H1 (cell line): ENCODE data around the gene NCAPG2. TPM values are rescaled to one million over a fixed set of nuclear protein-coding genes. Genes with fewer than 3 reads are reported as not detected.

ENCODE experiments used
- CTCF ChIA-PET: fragments of 300-600 bp; sonication (Branson Sonifier 250); formaldehyde crosslinking; loops from one replicate; lab custom pipeline; 2021; ENCODE audit not compliant: partially characterized antibody; lab: Charles Lee
- POLR2A ChIA-PET: fragments of 300-600 bp; sonication (Branson Sonifier 250); formaldehyde crosslinking; loops from one replicate; lab custom pipeline; 2021; ENCODE audit warnings: inconsistent platforms; ENCODE audit not compliant: partially characterized antibody; lab: Charles Lee
- DNase-seq, 2 experiments: peaks; one replicate each; pipeline versions ENCODE4 v3.0.0 to v3.0.0-alpha.2; 2010 to 2022; ENCODE audit warnings: low spot score in 2 of 2, low read depth in 1 of 2, mixed read lengths in 1 of 2
- FAIRE-seq: peaks from 2 replicates; lab custom pipeline; 2011; peaks lifted over from hg19 to GRCh38; lab: Jason Lieb, UNC
- H2AFZ ChIP-seq: 2 replicates; pipeline ENCODE4 v1.8.1; 2012; ENCODE audit warnings: low read length, inconsistent platforms
- H2AK5ac ChIP-seq: 2 replicates; pipeline ENCODE4 v1.6.1; 2013; ENCODE audit warnings: low read depth, low read length
- H2BK120ac ChIP-seq: replicated peaks from 2 replicates; pipeline ENCODE3; 2013; ENCODE audit warnings: low read depth, low read length, inconsistent platforms
- H2BK12ac ChIP-seq: 2 replicates; pipeline ENCODE4 v1.6.1; 2013; ENCODE audit warnings: low read depth, low read length
- H2BK15ac ChIP-seq: 2 replicates; pipeline ENCODE4 v1.6.1; 2013; ENCODE audit warnings: low read length
- H2BK20ac ChIP-seq: 2 replicates; pipeline ENCODE4 v1.6.1; 2013; ENCODE audit warnings: low read length
- H2BK5ac ChIP-seq: 2 replicates; pipeline ENCODE4 v1.6.1; 2013; ENCODE audit warnings: low read depth, low read length
- H3K14ac ChIP-seq: 2 replicates; pipeline ENCODE4 v1.6.1; 2013; ENCODE audit warnings: inconsistent platforms; ENCODE audit not compliant: insufficient read length
- H3K18ac ChIP-seq: 2 replicates; pipeline ENCODE4 v1.6.1; 2013; ENCODE audit warnings: low read length; ENCODE audit errors: extremely low read depth
- H3K23ac ChIP-seq: 2 replicates; pipeline ENCODE4 v1.6.1; 2013; ENCODE audit warnings: inconsistent platforms; ENCODE audit not compliant: insufficient read length
- H3K23me2 ChIP-seq: 2 replicates; pipeline ENCODE4 v1.6.1; 2013; ENCODE audit warnings: low read depth, low read length
- H3K27ac ChIP-seq: 2 replicates; pipeline ENCODE4 v1.6.1; 2011; ENCODE audit warnings: low read depth, low read length, inconsistent platforms
- H3K27me3 ChIP-seq, 4 experiments: replicated peaks in 1 of 4; 1 replicate in 1 of 4; 2 replicates in 3 of 4; pipeline versions ENCODE4 v1.6.1 to v1.8.1; 2011 to 2013; ENCODE audit warnings: low read length in 3 of 4, mild to moderate bottlenecking in 3 of 4, inconsistent platforms in 2 of 4, mixed read lengths in 2 of 4, moderate library complexity in 1 of 4; ENCODE audit not compliant: control insufficient read depth in 3 of 4, insufficient read depth in 3 of 4; ENCODE audit errors: extremely low read depth in 1 of 4
- H3K36me3 ChIP-seq, 4 experiments: 2 replicates each; pipeline versions ENCODE4 v1.6.1 to v1.8.1; 2011 to 2013; ENCODE audit warnings: mild to moderate bottlenecking in 4 of 4, low read length in 3 of 4, moderate library complexity in 2 of 4, control low read depth in 1 of 4, inconsistent platforms in 1 of 4; ENCODE audit not compliant: insufficient read depth in 4 of 4, control insufficient read depth in 2 of 4
- H3K4ac ChIP-seq: replicated peaks from 2 replicates; pipeline ENCODE3; 2013; ENCODE audit warnings: low read length, low read depth, mixed read lengths, inconsistent platforms; ENCODE audit not compliant: insufficient read length
- H3K4me1 ChIP-seq, 4 experiments: replicated peaks in 1 of 4; 1 replicate in 1 of 4; 2 replicates in 3 of 4; pipeline versions ENCODE4 v1.6.1 to v1.8.1; 2011 to 2013; ENCODE audit warnings: low read length in 3 of 4, inconsistent platforms in 2 of 4, mixed read lengths in 1 of 4; ENCODE audit not compliant: insufficient read depth in 4 of 4, control insufficient read depth in 3 of 4
- H3K4me2 ChIP-seq, 2 experiments: 2 replicates each; pipeline versions ENCODE4 v1.6.1 to v1.8.1; 2011 to 2013; ENCODE audit warnings: low read depth in 2 of 2, low read length in 2 of 2, control low read depth in 1 of 2, inconsistent platforms in 1 of 2, mild to moderate bottlenecking in 1 of 2; ENCODE audit not compliant: insufficient read depth in 1 of 2
- H3K4me3 ChIP-seq, 4 experiments: fragments of 200-600, 300-600 bp in 1 of 4; sonication (generic), shearing (Covaris generic), sonication (Bioruptor Twin) in 1 of 4; 2 replicates each; pipeline versions ENCODE4 v1.5.1 to v1.8.1; 2011 to 2016; ENCODE audit warnings: low read length in 4 of 4, low read depth in 3 of 4, control low read depth in 2 of 4, inconsistent platforms in 2 of 4, mild to moderate bottlenecking in 2 of 4, mixed read lengths in 1 of 4, moderate library complexity in 1 of 4; ENCODE audit not compliant: insufficient read depth in 2 of 4; ENCODE audit errors: extremely low read depth in 1 of 4
- H3K56ac ChIP-seq: replicated peaks from 2 replicates; pipeline ENCODE3; 2013; ENCODE audit warnings: low read depth, mild to moderate bottlenecking, mixed read lengths, low read length, inconsistent platforms; ENCODE audit not compliant: insufficient read length
- H3K79me1 ChIP-seq: 2 replicates; pipeline ENCODE4 v1.6.1; 2013; ENCODE audit warnings: low read depth, low read length, control low read depth
- H3K79me2 ChIP-seq, 2 experiments: 2 replicates each; pipeline versions ENCODE4 v1.6.1 to v1.8.1; 2012 to 2013; ENCODE audit warnings: low read length in 2 of 2, mild to moderate bottlenecking in 2 of 2, inconsistent platforms in 1 of 2; ENCODE audit not compliant: insufficient read depth in 2 of 2, control insufficient read depth in 1 of 2
- H3K9ac ChIP-seq, 4 experiments: replicated peaks in 1 of 4; 1 replicate in 1 of 4; 2 replicates in 3 of 4; pipeline versions ENCODE4 v1.6.1 to v1.8.1; 2011 to 2013; ENCODE audit warnings: low read depth in 3 of 4, low read length in 3 of 4, control low read depth in 2 of 4, mild to moderate bottlenecking in 2 of 4, moderate library complexity in 2 of 4, inconsistent platforms in 1 of 4; ENCODE audit errors: extremely low read depth in 1 of 4
- H3K9me3 ChIP-seq, 2 experiments: 2 replicates each; pipeline versions ENCODE4 v1.6.1 to v1.8.1; 2012 to 2013; ENCODE audit warnings: mild to moderate bottlenecking in 2 of 2, moderate library complexity in 2 of 2, control low read depth in 1 of 2, inconsistent platforms in 1 of 2, low read depth in 1 of 2, low read length in 1 of 2, mixed read lengths in 1 of 2; ENCODE audit not compliant: insufficient read depth in 2 of 2
- H4K20me1 ChIP-seq, 2 experiments: replicated peaks in 1 of 2; 2 replicates each; pipeline versions ENCODE3 to v1.8.1; 2011 to 2013; ENCODE audit warnings: inconsistent platforms in 2 of 2, low read length in 2 of 2, mild to moderate bottlenecking in 1 of 2; ENCODE audit not compliant: insufficient read depth in 2 of 2, control insufficient read depth in 1 of 2
- H4K5ac ChIP-seq: 2 replicates; pipeline ENCODE4 v1.6.1; 2013; ENCODE audit warnings: low read length, low read depth, mixed read lengths, inconsistent platforms; ENCODE audit not compliant: insufficient read length
- H4K8ac ChIP-seq: 2 replicates; pipeline ENCODE4 v1.8.0; 2013; ENCODE audit warnings: mild to moderate bottlenecking, moderate library complexity, low read length, inconsistent platforms; ENCODE audit not compliant: insufficient read depth; ENCODE audit errors: extremely low read depth
- H4K91ac ChIP-seq: replicated peaks from 2 replicates; pipeline ENCODE3; 2013; ENCODE audit warnings: low read length, mixed read lengths, inconsistent platforms; ENCODE audit not compliant: insufficient read length
- ASH2L ChIP-seq: fragments of 200-600, 300-600 bp; sonication (generic); IDR thresholded peaks from one replicate; pipeline ENCODE4 v1.7.1; 2017; ENCODE audit warnings: low read length
- CHD2 ChIP-seq: IDR thresholded peaks from 2 replicates; pipeline ENCODE4 v1.6.1; 2012; ENCODE audit warnings: low read length, improper control_type of control experiment
- EP300 ChIP-seq, 2 experiments: IDR thresholded peaks; 1 replicate in 1 of 2; 2 replicates in 1 of 2; pipeline ENCODE4 v1.6.1; 2011 to 2012; ENCODE audit warnings: low read depth in 2 of 2, low read length in 2 of 2, mild to moderate bottlenecking in 2 of 2, borderline replicate concordance in 1 of 2, inconsistent platforms in 1 of 2, moderate library complexity in 1 of 2
- KDM4A ChIP-seq: IDR thresholded peaks from one replicate; pipeline ENCODE4 v1.7.1; 2012; ENCODE audit warnings: low read depth, mild to moderate bottlenecking, moderate library complexity, low read length, inconsistent platforms; ENCODE audit not compliant: severe bottlenecking
- NRF1 ChIP-seq: IDR thresholded peaks from 2 replicates; pipeline ENCODE4 v1.6.1; 2011; ENCODE audit warnings: mild to moderate bottlenecking, low read depth, low read length, improper control_type of control experiment
- RBBP5 ChIP-seq: IDR thresholded peaks from 2 replicates; pipeline ENCODE4 v1.7.1; 2012; ENCODE audit warnings: low read depth, mild to moderate bottlenecking, inconsistent platforms, low read length, moderate library complexity, borderline replicate concordance
- SIRT6 ChIP-seq: IDR thresholded peaks from one replicate; pipeline ENCODE4 v1.7.1; 2012; ENCODE audit warnings: low read length, inconsistent platforms
- SRF ChIP-seq: IDR thresholded peaks from 2 replicates; pipeline ENCODE4 v1.6.1; 2011; ENCODE audit warnings: mild to moderate bottlenecking, low read depth, low read length, moderate library complexity
- TBP ChIP-seq: IDR thresholded peaks from 2 replicates; pipeline ENCODE4 v1.6.1; 2011; ENCODE audit warnings: low read depth, low read length, improper control_type of control experiment
- USF2 ChIP-seq: IDR thresholded peaks from 2 replicates; pipeline ENCODE4 v1.6.1; 2011; ENCODE audit warnings: low read length, improper control_type of control experiment
- ZNF274 ChIP-seq: IDR thresholded peaks from 2 replicates; pipeline ENCODE4 v1.7.0; 2012; ENCODE audit warnings: low read length, borderline replicate concordance; ENCODE audit errors: extremely low read depth
- whole genome bisulfite sequencing, 2 experiments: shearing (Covaris generic) in 1 of 2; methylation state at CpG; one replicate each; pipeline versions ENCODE4 v1.1.6 to v1.1.7; 2013 to 2015; ENCODE audit warnings: low lambda C conversion rate in 2 of 2, mixed read lengths in 2 of 2, inconsistent platforms in 1 of 2, low coverage in 1 of 2, missing lambda C conversion rate in 1 of 2; ENCODE audit not compliant: insufficient replicate concordance in 2 of 2, insufficient coverage in 1 of 2, insufficient read length in 1 of 2; ENCODE audit errors: extremely low coverage in 1 of 2, missing lambda C conversion rate in 1 of 2; 5-methylcytosine and 5-hydroxymethylcytosine counted together
- polyA plus RNA-seq, 7 experiments: library from polyadenylated mRNA; depleted of rRNA in 3 of 7; stranded (reverse) in 5 of 7; unstranded in 2 of 7; fragments of >200 nt in 5 of 7; fragments of 200-250 nt in 2 of 7; gene quantifications; 1 replicate in 5 of 7; 2 replicates in 1 of 7; 4 replicates in 1 of 7; pipeline versions ENCODE4 v1.2.1 to v1.2.3, GENCODE V29; 2011 to 2013; ENCODE audit warnings: missing spikeins in 2 of 7, mixed read lengths in 2 of 7
- total RNA-seq: library from RNA; stranded (reverse); fragmentation: NEBNext Ultra II Directional; extraction: Animal tissue kit (Norgen Biotek cat#: 25700); gene quantifications from 2 replicates; pipeline ENCODE4 v1.2.1, GENCODE V29; 2021

Gene NCAPG2
- total and polyA plus RNA-seq, 2 of the 8 experiments (the other 6 are each of a cell fraction or from before 2014, with no cell fraction given) = 49.9 to 119 TPM

DNA sequence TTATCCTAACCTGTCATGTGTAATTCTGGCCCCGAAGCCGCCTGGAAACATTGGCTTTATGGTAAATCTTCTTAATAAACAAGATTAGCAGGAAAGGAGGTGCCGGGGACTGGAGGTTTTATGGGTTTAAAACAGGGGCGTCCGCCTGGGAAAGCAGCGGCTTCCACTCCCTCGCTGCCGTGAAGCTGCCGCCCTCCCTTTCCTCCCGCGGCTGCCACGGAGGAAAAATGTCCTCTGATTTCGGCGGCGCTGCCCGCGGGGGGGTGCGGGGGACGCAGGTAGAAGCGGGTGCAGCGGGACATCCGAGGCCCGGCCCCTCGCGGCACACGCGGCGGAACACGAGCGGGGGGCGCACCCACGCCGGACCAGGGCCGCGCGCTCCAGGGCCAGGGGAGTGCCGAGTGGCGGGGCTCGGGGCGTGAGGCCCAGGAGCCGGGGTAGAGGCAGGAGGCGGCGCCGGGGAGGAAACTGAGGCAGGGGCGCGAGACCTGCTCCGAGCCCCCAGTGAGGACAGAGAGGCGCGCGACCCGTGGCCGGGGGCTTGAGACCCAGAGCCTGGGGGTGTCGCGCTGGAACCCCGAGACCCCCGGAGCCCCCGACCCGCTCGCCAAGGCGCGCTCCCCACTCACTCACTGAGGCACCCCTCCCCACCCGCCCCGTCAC, 118.0 kb downstream of the NCAPG2 start:
- POLR2A ChIA-PET = no interaction called here
- CTCF ChIA-PET = interaction anchor here (1.9 kb wide), 1 partner anchor 60 kb away, joined by 4 read pairs; no protein-coding TSS in a partner anchor

More for the DNA sequence above, 118.0 kb downstream of the NCAPG2 start:
- H3K27me3 ChIP-seq = peaks cover 25 to 57% (median 50%) of the 10 kb centered on the region in 4 experiments
- H3K4me3 ChIP-seq = peak overlapping the region; percentile 21 to 60 (median 25); a peak in 6 of 8 replicates
- H3K9ac ChIP-seq = no peak overlapping the region
- DNase-seq = no peak
- H2BK12ac ChIP-seq = no peak overlapping the region
- H3K4me2 ChIP-seq = peak overlapping the region; percentile 38 to 68; a peak in 3 of 4 replicates
- H3K36me3 ChIP-seq = no peaks in the 10 kb centered on the region; a peak in 1 of 8 replicates
- no peak overlapping the region for H3K56ac ChIP-seq
- no peak overlapping the region for H3K23ac ChIP-seq
- H3K9me3 ChIP-seq = no peaks in the 10 kb centered on the region; a peak in 1 of 4 replicates
- H2BK5ac ChIP-seq = no peak overlapping the region
- H2AFZ ChIP-seq = no peak overlapping the region
- no peak overlapping the region for H3K27ac ChIP-seq
- no peak overlapping the region for H3K14ac ChIP-seq
- peaks cover 0 to 10% (median 5%) of the 10 kb centered on the region in 4 experiments; a peak in 5 of 7 replicates for H3K4me1 ChIP-seq
- no peak overlapping the region for H2BK15ac ChIP-seq
- peaks cover 5 to 6% of the 10 kb centered on the region in 2 experiments for H4K20me1 ChIP-seq
- WGBS, 2 experiments = 14% methylated on average over 40 of the region's 63 CpGs; no CpG with 5 or more reads in 1 of the 2 experiments
- H2AK5ac ChIP-seq = no peak overlapping the region
- no peak overlapping the region for H4K91ac ChIP-seq
- H4K5ac ChIP-seq = no peak overlapping the region
- no peak overlapping the region for H3K18ac ChIP-seq
- peaks cover 7% of the 10 kb centered on the region; the same call in 1 of the 2 replicates for H3K23me2 ChIP-seq
- TF ChIP-seq RBBP5 (no peak), SIRT6 (no peak), ZNF274 (no peak), NRF1 (no peak), ASH2L (no peak), CHD2 (no peak), TBP (no peak), USF2 (no peak), KDM4A (no peak), EP300 (IDR thresholded peaks at IDR 0.05; ENCODE audit: borderline replicate concordance in 1 of 2, low read depth in 2 of 2, low read length in 2 of 2) (no peak), SRF (no peak)
- H3K4ac ChIP-seq = no peak overlapping the region
- no peak overlapping the region for H2BK120ac ChIP-seq
- no peaks in the 10 kb centered on the region for H3K79me2 ChIP-seq
- FAIRE-seq = no peak
- H3K79me1 ChIP-seq = no peaks in the 10 kb centered on the region
- no peak overlapping the region for H4K8ac ChIP-seq
- no peak overlapping the region for H2BK20ac ChIP-seq
